Kidney (tissue), 14 donors: Measurements from ENCODE around the gene OPRD1. TPM values are rescaled to one million over a fixed set of nuclear protein-coding genes. Genes with fewer than 3 reads are reported as not detected.

Experiments
- DNase-seq, 5 donors: peaks; one replicate each; pipeline ENCODE4 v3.0.0-alpha.2; 2013 to 2020
- FAIRE-seq: peaks from 2 replicates; lab custom pipeline; 2012; peaks lifted over from hg19 to GRCh38; lab: Jason Lieb, UNC
- H3K27ac ChIP-seq, 2 donors: one replicate each; pipeline ENCODE4 v1.7.0; 2013; ENCODE audit warnings: low read depth in 2 of 2, low read length in 2 of 2, inconsistent platforms in 1 of 2
- H3K27me3 ChIP-seq: one replicate; pipeline ENCODE4 v1.7.1; 2013; ENCODE audit warnings: low read length, inconsistent platforms; ENCODE audit not compliant: control insufficient read depth, insufficient read depth
- H3K36me3 ChIP-seq, 3 donors: one replicate each; pipeline versions ENCODE4 v1.7.0 to v1.7.1; 2013; ENCODE audit warnings: low read length in 3 of 3, control low read depth in 1 of 3, inconsistent platforms in 1 of 3; ENCODE audit not compliant: insufficient read depth in 3 of 3, control insufficient read depth in 2 of 3
- H3K4me1 ChIP-seq, 3 donors: one replicate each; pipeline versions ENCODE4 v1.7.0 to v1.7.1; 2013; ENCODE audit warnings: low read length in 3 of 3, inconsistent platforms in 1 of 3, low read depth in 1 of 3; ENCODE audit not compliant: control insufficient read depth in 2 of 3, insufficient read depth in 2 of 3
- H3K4me3 ChIP-seq, 3 donors: one replicate each; pipeline versions ENCODE4 v1.7.0 to v1.8.1; 2013; ENCODE audit warnings: low read length in 3 of 3, control low read depth in 1 of 3, inconsistent platforms in 1 of 3
- H3K9ac ChIP-seq, 3 donors: one replicate each; pipeline versions ENCODE4 v1.7.0 to v1.7.1; 2013; ENCODE audit warnings: low read length in 3 of 3, control low read depth in 1 of 3, inconsistent platforms in 1 of 3
- H3K9me3 ChIP-seq, 3 donors: one replicate each; pipeline versions ENCODE4 v1.7.0 to v1.7.1; 2013; ENCODE audit warnings: low read length in 3 of 3, control low read depth in 1 of 3, inconsistent platforms in 1 of 3; ENCODE audit not compliant: control insufficient read depth in 2 of 3, insufficient read depth in 1 of 3
- CTCF ChIP-seq: IDR thresholded peaks from 3 replicates; pipeline ENCODE4 v1.5.1; 2012; ENCODE audit warnings: mild to moderate bottlenecking, moderate library complexity, borderline replicate concordance; ENCODE audit not compliant: insufficient read depth; ENCODE audit errors: extremely low read depth
- intact Hi-C: fragments of 100-400 bp; cut with DNase I; formaldehyde crosslinking; loops from one replicate; pipeline ENCODE4 v1.11.1; 2022
- polyA plus RNA-seq: library from polyadenylated mRNA; stranded (reverse); fragments of 350-450 nt; fragmentation: Illumina TruSeq; extraction: RNeasy Lipid Tissue Mini Kit (QIAGEN cat#74804); gene quantifications from one replicate; pipeline ENCODE4 v1.2.3, GENCODE V29; 2014; ENCODE audit warnings: low read depth, low replicate concordance; ENCODE audit not compliant: insufficient read depth
- total RNA-seq: library from RNA; stranded (reverse); fragmentation: NEBNext Ultra II Directional; extraction: Animal tissue kit (Norgen Biotek cat#: 25700); gene quantifications from one replicate; pipeline ENCODE4 v1.2.1, GENCODE V29; 2021
- donor health status: control.
- donor health status: control.
- donor health status: control.
- donor health status: control.
- donor health status: control.
- donor health status: DM: yes; HTN: yes; CAD: no.
- donor health status: Normal renal cell carcinoma (clear cell type).

The OPRD1 gene
- total and polyA plus RNA-seq, 2 donors from 2014 or later, result not detected

GRCh38 chr1:28878796-28879195, 66.8 kb downstream of the OPRD1 start:
- intact Hi-C loops, result loop anchor here (10.0 kb wide), 1 partner anchor 94 kb away; no protein-coding TSS in a partner anchor
- Histone ChIP-seq H3K27ac (no peak overlapping the region), H3K4me1 (peaks cover 0 to 2% (median 0%) of the 10 kb centered on the region in 3 donors), H3K9ac (no peak overlapping the region), H3K9me3 (no peaks in the 10 kb centered on the region), H3K4me3 (no peak overlapping the region), H3K27me3 (no peaks in the 10 kb centered on the region), H3K36me3 (no peaks in the 10 kb centered on the region)
- TF ChIP-seq CTCF, result no peak
- no peak for FAIRE-seq
- no peak for DNase-seq

- H3K27me3 ChIP-seq, result no peaks in the 10 kb centered on the region
- no peak overlapping the region for H3K27ac ChIP-seq
- peak; percentile 90 to 96 (median 92) for DNase-seq
- no peak overlapping the region for H3K4me3 ChIP-seq
- TF ChIP-seq CTCF, result peak; percentile 98
- H3K4me1 ChIP-seq, result peaks cover 0 to 12% (median 6%) of the 10 kb centered on the region in 3 donors
- H3K9me3 ChIP-seq, result no peaks in the 10 kb centered on the region
- intact Hi-C loops, result loop anchor here (5.0 kb wide), 2 partner anchors 150 to 320 kb away; no protein-coding TSS in a partner anchor
- no peak for FAIRE-seq
- H3K36me3 ChIP-seq, result no peaks in the 10 kb centered on the region
- no peak overlapping the region for H3K9ac ChIP-seq
These were observed 70.1 kb downstream of the OPRD1 start for GRCh38 chr1:28882009-28882628.

- H3K27me3 ChIP-seq, result no peaks in the 10 kb centered on the region
- H3K9me3 ChIP-seq, result no peaks in the 10 kb centered on the region
- H3K4me1 ChIP-seq, result peaks cover 0 to 14% (median 6%) of the 10 kb centered on the region in 3 donors
- H3K9ac ChIP-seq, result no peak overlapping the region
- intact Hi-C loops, result loop anchor here (5.0 kb wide), 2 partner anchors 149 to 319 kb away; no protein-coding TSS in a partner anchor
- no peaks in the 10 kb centered on the region for H3K36me3 ChIP-seq
- no peak for FAIRE-seq
- no peak for DNase-seq
- H3K27ac ChIP-seq, result no peak overlapping the region
- TF ChIP-seq CTCF, result no peak
- H3K4me3 ChIP-seq, result no peak overlapping the region
These were observed 71.3 kb downstream of the OPRD1 start for GRCh38 chr1:28883242-28883616.
